Endothelial cell of umbilical vein (primary cell): ENCODE results near the gene CEP350.

ENCODE experiments used
- EZH2 ChIP-seq: IDR thresholded peaks from 2 replicates; pipeline ENCODE4 v1.6.1; 2012; ENCODE audit warnings: borderline replicate concordance, low read depth, mild to moderate bottlenecking, moderate library complexity, low read length, inconsistent platforms; ENCODE audit not compliant: severe bottlenecking
- FOS ChIP-seq: IDR thresholded peaks from 2 replicates; pipeline ENCODE4 v1.6.1; 2011; ENCODE audit warnings: mild to moderate bottlenecking, low read length, moderate library complexity, borderline replicate concordance; ENCODE audit not compliant: insufficient read depth
- MAX ChIP-seq: IDR thresholded peaks from 2 replicates; pipeline ENCODE4 v1.6.1; 2011; ENCODE audit not compliant: insufficient read depth, insufficient read length
- MYC ChIP-seq: IDR thresholded peaks from one replicate; pipeline ENCODE4 v1.6.1; 2011; ENCODE audit warnings: mild to moderate bottlenecking, low read depth, low read length
- POLR2A ChIP-seq: IDR thresholded peaks from 2 replicates; pipeline ENCODE4 v1.6.1; 2012; ENCODE audit warnings: low read depth, mild to moderate bottlenecking, control low read depth, low read length
- POLR2AphosphoS5 ChIP-seq: IDR thresholded peaks from 2 replicates; pipeline ENCODE4 v1.6.1; 2012; ENCODE audit warnings: low read depth, mild to moderate bottlenecking, control low read depth, low read length, moderate library complexity; ENCODE audit not compliant: insufficient read depth
- TF ChIP-seq, protein P1 (sequence below), 2 donors: IDR thresholded peaks; 1 replicate in 1 of 2; 2 replicates in 1 of 2; pipeline ENCODE4 v1.5.1; 2011; ENCODE audit warnings: low read length in 2 of 2, mild to moderate bottlenecking in 2 of 2, moderate library complexity in 2 of 2, control low read depth in 1 of 2, inconsistent platforms in 1 of 2, low read depth in 1 of 2; ENCODE audit not compliant: insufficient read depth in 1 of 2; ENCODE audit errors: extremely low read depth in 1 of 2

DNA sequence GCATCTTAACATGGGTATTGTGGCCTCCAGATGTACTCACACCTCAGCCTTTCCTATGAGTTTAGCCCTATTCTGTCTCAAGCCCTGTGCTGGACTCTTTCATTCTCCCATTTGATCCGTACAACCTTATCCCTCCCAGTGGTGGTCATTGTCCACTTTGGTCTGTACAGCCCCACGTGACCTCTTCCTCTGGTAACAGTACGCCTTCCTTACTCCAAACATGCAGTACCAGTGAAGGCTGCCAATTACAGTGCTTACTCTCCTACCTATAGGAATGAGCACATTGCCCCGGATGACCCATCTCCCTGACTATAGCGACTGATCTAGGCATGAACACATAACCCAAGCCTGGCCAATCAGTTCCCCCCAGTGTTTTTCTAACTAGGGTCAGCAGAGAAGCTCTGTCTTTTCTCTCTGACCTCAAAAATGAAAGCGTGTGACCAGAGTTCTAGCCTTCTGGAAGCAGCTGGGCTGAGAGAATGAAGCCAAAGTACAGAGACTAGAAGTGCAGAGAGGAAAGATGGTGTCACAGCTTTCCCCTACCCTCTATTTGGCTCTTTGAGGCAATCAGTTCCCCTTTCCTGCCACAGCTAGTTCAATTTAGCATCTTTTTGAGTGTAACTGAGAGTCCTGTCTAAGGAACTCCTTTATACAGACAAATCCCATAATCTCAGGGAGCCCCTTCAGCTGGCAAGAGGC lies 190.2 kb downstream of the CEP350 start:
- TF ChIP-seq EZH2 (no peak), POLR2A (no peak), POLR2AphosphoS5 (no peak), FOS (no peak), MAX (no peak), MYC (no peak)
- TF ChIP-seq, protein P1, sequence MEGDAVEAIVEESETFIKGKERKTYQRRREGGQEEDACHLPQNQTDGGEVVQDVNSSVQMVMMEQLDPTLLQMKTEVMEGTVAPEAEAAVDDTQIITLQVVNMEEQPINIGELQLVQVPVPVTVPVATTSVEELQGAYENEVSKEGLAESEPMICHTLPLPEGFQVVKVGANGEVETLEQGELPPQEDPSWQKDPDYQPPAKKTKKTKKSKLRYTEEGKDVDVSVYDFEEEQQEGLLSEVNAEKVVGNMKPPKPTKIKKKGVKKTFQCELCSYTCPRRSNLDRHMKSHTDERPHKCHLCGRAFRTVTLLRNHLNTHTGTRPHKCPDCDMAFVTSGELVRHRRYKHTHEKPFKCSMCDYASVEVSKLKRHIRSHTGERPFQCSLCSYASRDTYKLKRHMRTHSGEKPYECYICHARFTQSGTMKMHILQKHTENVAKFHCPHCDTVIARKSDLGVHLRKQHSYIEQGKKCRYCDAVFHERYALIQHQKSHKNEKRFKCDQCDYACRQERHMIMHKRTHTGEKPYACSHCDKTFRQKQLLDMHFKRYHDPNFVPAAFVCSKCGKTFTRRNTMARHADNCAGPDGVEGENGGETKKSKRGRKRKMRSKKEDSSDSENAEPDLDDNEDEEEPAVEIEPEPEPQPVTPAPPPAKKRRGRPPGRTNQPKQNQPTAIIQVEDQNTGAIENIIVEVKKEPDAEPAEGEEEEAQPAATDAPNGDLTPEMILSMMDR (IDR thresholded peaks at IDR 0.05; ENCODE audit: extremely low read depth in 1 of 2, insufficient read depth in 1 of 2, low read depth in 1 of 2, low read length in 2 of 2) = no peak
